Tongue (tissue), 2 donors: ENCODE data around the gene TSC22D2. TPM values are rescaled to one million over a fixed set of nuclear protein-coding genes. Genes with fewer than 3 reads are reported as not detected.
A peak's percentile ranks its signal among the peaks of the same experiment; 100 is the strongest.

Experiments used
- DNase-seq: peaks from one replicate; pipeline ENCODE4 v3.0.0-alpha.2; 2015
- total RNA-seq: library from RNA; depleted of rRNA; stranded (reverse); fragments of >200 nt; gene quantifications from one replicate; pipeline ENCODE4 v1.2.3, GENCODE V29; 2014

Gene TSC22D2
- total RNA-seq: 29.2 TPM

DNA sequence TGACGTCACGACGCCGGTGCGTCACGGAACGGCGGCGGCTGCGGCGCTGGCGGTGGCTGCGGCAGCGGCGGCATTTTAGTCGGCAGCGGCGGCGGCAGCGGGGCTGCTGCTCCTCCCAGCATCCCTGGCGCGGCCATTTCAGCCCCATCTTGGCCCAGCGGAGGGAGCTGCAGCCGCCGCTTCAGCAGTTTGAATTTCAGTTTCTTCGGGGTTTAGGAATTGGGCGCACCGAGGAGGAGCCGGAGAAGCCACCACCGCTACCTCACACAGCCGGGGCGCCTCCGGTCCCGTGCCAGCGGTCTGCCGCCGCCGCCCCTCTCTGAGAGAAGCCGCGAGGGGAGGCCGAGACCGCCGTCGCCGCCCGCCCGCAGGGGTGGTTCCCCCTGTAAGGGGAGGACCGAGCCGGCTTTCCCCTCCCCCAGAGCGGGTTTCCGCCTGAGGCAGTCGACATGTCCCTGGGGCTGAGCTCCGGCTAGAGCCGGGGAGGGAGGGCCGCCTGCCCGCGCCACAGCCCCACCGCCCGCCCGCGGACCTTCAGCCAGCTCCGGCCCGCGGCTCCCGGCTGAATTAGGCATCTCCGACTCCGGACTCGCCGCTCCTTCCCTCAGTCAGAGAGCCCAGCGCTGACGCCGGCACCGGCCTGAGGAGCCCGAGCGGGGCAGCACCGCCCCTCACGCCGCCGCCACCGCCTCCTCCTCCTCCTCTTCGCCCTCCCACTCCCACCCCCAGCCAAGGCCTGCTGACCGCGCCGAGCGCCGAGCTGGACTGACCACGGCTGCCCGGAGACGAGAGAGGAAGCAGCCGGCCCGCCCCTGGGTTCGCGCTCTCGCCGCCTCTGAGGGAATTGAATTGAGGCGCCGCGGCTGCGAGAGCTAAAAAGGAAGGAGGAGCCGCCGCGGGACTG is at the start of gene TSC22D2:
TSC22D2 (plus strand) TSS at position 78 of the 904 bp plus-strand sequence. CDS start 1,053 bp downstream, outside the sequence.
- peak; percentile 98 for DNase-seq

DNA sequence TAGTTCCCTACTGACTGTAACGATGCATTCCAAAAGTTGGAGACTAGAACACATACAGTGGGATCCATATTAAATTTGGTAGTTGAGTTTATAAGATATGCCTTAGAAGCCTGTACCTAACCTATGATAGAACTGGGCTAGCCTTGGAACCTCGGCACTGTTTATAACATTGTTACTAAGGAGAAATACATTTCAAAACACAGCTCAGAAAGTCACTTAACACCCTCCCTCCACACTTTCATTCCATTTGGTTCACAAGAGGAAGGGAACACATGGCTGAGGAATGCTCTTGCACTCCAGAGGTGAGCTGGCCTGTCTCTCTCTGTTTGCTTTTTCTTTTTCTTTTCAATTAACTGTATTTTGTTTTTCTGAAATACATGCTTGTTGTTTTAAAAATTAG is 48.7 kb upstream of the TSC22D2 start:
- DNase-seq: no peak

GRCh38 chr3:150360966-150361365 is 47.1 kb upstream of the TSC22D2 start:
- DNase-seq: no peak

DNA sequence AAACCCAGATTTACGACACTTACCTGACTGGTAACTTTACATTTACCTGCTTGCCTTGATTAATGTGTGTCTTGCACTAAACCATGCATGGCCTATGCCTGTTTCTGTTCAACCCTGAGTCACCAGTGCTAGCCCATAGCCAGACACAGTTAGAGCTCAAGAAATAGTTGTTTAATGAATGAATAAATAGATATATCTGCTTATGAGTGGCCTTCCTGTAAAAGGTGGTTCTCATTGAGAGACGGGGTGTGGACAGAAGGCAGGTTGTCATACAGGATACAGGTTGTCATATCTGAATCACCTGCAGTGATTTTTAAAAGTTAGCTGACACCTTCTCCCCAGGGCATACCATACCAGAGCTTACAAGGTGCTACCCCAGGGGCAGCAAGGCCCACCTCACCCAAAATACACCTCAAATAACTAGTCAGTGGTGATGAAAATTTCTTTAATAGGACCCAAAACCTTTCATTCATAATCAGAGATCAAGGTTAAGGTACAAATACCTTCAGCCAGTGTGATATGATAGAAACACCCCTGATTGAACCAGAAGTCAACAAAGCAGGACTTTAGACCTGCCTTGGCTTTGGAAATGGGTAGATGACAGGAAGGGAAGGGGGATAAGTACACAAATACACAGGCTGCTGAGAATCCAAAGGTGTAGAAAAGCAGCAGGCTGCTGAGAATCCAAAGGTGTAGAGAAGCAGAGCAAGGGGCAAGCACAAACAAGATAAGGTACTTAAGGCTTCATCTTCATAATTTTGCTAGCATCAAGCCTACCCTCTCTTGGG is 45.4 kb upstream of the TSC22D2 start:
- DNase-seq: no peak

DNA sequence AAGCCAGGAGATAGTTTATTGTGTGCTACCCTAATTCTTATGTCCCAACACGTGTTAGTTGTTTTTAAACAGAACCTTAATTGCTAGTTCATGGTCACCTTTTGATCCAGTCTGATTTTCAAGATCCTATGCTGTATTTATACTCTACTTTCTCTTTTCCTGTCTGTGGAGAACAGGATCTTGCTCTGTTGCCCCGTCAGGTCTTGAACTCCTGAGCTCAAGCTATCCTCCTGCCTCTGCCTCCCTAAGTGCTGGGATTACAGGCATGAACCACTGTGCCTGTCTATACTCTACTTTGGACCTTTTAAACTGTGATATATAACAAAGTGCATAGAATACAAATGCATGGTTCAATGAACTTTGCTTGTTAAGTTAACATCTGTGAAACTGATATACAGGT is 44.7 kb upstream of the TSC22D2 start:
- DNase-seq: no peak

GRCh38 chr3:150365132-150365604 is 42.9 kb upstream of the TSC22D2 start:
- DNase-seq: no peak

DNA sequence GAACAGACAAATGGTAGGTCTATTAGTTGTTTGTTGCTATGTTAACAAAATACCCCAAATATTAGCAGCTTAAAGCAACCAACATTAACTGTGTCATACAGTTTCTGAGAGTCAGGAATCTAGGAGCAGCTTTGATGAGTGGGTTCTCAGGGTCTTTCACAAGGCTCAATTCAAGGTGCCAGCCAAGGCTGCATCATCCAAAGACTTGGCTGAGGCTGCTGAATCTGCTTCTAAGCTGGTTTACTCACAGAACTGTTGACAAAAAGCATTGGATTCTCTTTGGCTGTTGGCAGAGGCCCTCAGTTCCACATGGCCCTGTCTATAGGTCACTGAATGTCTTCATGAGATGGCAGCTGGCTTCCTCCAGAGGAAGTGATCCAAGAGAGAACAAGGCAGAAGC is 40.3 kb upstream of the TSC22D2 start:
- no peak for DNase-seq

GRCh38 chr3:150370122-150370602 is 37.9 kb upstream of the TSC22D2 start:
- peak; percentile 75 for DNase-seq

DNA sequence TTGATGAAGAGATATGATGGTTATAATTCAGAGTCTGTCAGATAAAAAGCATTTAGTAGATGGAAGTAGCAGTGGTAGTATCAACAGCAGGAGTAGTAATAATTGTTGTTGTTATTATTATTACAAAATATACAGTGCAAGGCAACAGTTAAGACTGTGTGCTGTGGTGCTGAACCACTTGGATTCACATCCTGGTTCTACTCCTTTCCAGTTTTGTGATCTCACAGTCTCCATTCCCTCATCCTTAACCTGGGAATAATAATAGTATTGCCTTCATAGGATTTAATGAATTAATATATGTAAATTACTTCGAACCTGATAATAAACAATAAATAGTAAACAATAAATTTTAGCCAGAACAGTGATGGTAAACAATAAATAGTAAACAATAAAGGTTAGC is 37.1 kb upstream of the TSC22D2 start:
- DNase-seq: no peak

DNA sequence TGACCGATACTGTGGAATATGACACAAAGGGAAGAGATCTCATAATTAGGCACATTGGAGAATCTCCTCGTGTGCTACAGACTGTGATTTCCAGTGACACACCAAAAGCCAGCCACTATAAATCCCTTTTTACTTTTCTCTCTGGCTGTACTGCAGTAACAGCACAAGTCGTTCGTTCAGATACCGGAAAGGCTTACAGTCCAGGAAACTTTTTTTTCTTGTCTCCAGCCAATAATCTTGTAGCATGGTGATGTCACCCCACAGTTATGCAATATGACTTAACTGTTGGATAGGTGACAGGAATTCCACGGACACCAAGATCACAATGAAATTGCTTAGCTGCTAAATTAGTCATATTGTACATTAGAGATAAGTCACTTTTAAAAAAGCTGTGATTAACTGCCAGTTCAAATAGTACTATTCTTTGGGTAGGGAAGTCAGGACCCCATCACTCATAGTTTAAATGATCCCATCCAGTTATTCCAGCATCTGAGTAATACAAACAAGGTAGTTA is 36.3 kb upstream of the TSC22D2 start:
- peak; percentile 96 for DNase-seq

DNA sequence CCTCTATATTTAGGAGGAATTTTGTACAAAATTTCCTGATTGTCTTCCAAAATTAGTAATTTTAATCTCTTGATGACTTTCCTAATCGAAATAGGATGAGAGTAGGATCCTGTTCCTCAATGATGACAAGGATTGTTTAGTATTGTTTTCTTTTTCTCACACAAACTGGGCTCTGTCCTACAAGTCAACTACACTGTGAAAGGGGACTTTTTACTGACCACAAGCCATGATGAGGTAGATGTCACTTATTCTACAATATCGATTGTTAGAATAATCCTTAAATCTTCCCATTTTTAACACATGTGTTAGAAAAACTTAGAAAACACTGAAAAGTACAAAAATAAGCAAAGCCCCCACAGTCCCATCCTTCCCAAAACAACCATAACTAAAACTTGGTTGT is 35.8 kb upstream of the TSC22D2 start:
- no peak for DNase-seq

DNA sequence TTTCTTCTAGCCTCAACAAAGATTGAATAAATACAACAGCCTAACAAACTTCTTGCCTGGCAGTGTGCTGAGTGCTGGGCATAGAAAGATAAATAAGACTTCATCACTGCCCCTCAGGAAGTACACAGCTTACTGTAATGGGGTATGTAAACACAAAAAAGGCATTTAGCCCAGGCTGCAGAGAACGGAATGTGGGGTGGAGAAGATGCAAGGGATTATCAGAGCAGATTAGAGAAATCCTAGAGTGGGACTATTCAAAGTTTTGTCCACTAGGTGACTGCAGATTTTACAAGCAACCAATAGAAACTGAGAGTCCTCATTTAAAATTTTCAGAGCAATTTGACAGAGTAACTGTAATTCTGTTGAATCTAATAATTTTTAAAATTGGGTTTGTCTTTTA is 35.4 kb upstream of the TSC22D2 start:
- no peak for DNase-seq

DNA sequence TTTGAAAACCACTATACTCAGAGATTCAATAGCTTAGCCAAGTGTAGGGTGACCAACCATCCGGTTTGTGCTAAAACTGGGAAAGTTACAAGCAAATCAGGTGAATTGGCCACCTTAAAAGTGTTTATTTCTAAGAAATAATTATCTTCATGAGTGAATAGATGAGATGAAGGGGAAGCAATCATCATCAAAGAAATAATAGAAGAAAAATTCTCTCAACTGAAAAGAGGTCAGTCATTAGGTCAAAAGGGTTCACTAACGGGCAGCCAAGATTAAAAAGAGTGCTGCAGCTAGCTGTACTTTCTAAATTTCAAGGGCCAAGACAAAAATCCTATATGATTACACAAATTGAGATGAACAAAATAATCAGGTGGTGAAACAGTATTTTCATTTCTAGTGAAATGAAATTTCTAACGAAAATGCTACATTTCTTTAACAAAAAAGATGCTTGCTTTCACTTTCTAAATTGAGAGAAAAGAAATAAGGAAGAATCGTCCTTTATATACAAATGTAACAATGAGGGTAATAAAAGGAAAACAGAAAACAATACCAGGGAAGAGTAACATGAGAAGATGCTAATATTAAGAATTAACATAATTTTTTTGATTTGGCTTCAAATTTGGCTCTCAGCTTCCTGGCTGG is 34.7 kb upstream of the TSC22D2 start:
- DNase-seq: no peak

DNA sequence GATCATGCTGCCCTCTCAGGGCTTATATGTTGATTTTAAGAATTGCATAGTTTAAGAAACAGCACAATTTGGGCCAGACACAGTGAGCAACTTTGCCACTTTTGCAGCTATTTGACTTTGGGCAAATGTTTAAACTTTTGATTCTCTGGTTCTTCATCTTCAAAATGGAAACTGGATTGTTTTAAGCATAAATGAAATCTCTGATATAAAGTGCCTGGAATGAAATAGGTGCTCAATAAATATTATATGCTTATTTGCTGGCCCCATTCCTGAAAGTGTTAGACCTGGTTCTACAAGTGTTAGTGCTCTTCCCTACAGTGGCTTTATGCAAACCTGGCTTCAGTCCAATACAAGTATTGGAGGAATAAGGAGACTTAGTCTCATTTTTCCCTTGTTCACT is 33.1 kb upstream of the TSC22D2 start:
- DNase-seq: no peak

DNA sequence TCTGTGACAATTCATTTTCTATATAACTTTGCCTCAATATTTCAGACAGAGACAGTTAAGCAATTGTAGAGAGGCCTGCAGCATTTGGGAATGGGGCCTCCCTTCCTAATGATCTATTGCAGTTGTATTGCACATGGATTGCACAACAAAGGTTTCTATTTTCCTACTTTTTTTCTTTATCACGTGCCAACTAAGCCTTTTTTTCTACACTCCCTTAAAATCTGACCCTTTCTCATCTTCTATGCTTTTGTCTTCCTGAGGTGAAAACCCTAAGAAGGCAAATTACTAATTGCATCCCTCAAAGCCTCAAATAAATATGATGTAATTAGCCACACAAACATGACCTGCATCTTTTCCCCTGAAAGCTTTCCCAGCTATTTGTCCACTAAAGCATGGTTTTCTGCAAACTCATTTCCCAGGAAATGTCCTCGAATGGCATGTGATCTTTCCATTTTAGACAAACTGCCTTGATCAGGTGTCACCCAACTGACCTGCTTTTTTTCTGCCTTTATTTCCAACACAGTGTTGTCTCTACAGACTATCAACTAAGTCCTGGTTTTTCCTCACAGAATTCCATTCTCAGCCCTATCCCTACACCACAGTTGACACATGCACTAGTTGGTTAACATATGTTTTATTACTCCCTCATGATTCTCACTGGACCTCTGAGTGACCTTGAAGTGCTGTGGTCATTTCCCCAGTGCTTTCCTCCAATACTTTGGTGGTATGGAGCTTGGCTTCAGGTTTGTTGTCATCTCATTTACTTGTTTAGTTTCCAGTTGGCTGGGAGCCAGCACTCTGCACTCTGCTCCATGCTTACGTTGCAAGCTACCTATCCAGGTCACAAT is 31.9 kb upstream of the TSC22D2 start:
- no peak for DNase-seq

GRCh38 chr3:150377601-150378300 is 30.3 kb upstream of the TSC22D2 start:
- DNase-seq: no peak

GRCh38 chr3:150378301-150378748 is 29.8 kb upstream of the TSC22D2 start:
- DNase-seq: no peak

DNA sequence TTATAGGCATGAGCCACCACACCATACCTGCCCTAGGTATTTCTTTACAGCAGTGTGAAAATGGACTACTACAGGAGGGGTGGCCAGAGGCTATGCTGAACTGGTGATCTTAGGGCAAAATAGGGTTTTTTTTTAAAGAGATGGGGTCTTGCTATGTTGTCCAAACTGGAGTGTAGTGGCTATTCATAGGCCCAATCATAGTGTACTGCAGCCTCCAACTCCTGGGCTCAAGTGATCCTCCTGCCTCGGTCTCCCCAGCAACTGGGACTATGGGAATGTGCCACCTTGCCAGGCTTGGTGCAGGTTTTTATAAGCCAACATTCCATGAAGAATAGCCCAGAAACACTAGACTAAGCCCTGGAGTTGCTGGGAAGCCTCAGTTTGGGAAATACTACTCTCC is 28.6 kb upstream of the TSC22D2 start:
- no peak for DNase-seq

- peak; percentile 81 for DNase-seq
Measured at GRCh38 chr3:150384296-150385212, 23.5 kb upstream of the TSC22D2 start.
